Measurements from ENCODE around the gene MS4A15.
"Not testable (repeated sequence)": the region's sequence is repeated elsewhere in the genome, so short reads cannot be mapped to it uniquely, and the experiment has no call there.

The MS4A15 gene

DNA sequence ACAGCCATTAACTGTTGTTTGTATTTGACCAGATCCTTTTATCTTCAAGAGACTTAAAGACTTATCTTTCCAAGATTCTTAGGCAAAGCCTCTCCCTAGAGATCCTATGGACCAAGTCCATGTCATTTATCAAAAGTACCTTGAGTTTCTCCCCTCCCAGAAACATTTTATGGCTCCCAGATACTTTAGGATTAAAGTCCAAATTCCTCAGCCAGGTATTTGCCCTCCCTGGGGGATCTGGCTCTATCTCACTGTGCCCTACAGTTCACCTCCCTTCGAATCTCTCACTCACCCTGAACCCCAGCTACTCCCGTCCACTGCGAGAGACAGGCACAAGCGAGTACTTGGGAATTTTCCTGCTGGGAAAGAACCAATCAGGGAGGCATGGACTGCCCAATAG is 45.4 kb upstream of the MS4A15 start:
- Histone ChIP-seq H3K27me3 (ENCODE audit: insufficient read depth, low read length) (no peaks in the 10 kb centered on the region; the same call in 1 of the 2 replicates), H3K27ac (ENCODE audit: low read depth, low read length, poor library complexity, severe bottlenecking) (no peak overlapping the region), H3K36me3 (ENCODE audit: insufficient read depth, low read length) (no peaks in the 10 kb centered on the region), H3K9ac (ENCODE audit: low read length) (no peak overlapping the region), H3K4me2 (ENCODE audit: low read length) (no peak overlapping the region), H2AFZ (ENCODE audit: low read length) (no peak overlapping the region), H3K4me3 (ENCODE audit: low read depth, low read length, poor library complexity, severe bottlenecking) (no peak overlapping the region), H3K4me1 (ENCODE audit: insufficient read depth, low read length, severe bottlenecking) (no peaks in the 10 kb centered on the region), H4K20me1 (ENCODE audit: insufficient read depth, low read length) (no peaks in the 10 kb centered on the region), H3F3A (ENCODE audit: insufficient read depth, low read length) (no peaks in the 10 kb centered on the region), H3K79me2 (ENCODE audit: insufficient read depth, low read length) (no peaks in the 10 kb centered on the region), H3K9me3 (ENCODE audit: low read length) (no peaks in the 10 kb centered on the region), H3K9me2 (ENCODE audit: low read depth, low read length) (no peaks in the 10 kb centered on the region)
- TF ChIP-seq, protein P1, sequence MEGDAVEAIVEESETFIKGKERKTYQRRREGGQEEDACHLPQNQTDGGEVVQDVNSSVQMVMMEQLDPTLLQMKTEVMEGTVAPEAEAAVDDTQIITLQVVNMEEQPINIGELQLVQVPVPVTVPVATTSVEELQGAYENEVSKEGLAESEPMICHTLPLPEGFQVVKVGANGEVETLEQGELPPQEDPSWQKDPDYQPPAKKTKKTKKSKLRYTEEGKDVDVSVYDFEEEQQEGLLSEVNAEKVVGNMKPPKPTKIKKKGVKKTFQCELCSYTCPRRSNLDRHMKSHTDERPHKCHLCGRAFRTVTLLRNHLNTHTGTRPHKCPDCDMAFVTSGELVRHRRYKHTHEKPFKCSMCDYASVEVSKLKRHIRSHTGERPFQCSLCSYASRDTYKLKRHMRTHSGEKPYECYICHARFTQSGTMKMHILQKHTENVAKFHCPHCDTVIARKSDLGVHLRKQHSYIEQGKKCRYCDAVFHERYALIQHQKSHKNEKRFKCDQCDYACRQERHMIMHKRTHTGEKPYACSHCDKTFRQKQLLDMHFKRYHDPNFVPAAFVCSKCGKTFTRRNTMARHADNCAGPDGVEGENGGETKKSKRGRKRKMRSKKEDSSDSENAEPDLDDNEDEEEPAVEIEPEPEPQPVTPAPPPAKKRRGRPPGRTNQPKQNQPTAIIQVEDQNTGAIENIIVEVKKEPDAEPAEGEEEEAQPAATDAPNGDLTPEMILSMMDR (IDR thresholded peaks at IDR 0.05; ENCODE audit: low read length), result no peak
- no peak for TF ChIP-seq EZH2 (IDR thresholded peaks at IDR 0.05; ENCODE audit: borderline replicate concordance, low read length)

DNA sequence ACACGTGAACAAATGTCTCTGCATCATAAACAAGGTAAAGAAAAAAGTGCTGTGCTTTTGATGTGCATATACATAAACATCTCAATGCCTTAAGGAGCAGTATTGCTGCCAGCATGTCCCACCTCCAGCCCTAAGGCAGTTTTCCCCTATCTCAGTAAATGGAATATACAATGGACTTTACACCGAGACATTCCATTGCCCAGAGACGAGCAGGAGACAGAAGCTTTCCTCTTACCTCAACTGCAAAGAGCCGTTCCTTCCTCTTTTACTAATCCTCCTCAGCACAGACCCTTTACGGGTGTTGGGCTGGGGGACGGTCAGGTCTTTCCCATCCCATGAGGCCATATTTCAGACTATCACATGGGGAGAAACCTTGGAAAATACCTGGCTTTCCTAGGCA is 43.2 kb upstream of the MS4A15 start:
- H3K9me3 ChIP-seq (ENCODE audit: low read length); H3K9me2 ChIP-seq (ENCODE audit: low read depth, low read length); H3K4me2 ChIP-seq (ENCODE audit: low read length); H3F3A ChIP-seq (ENCODE audit: insufficient read depth, low read length); H3K27ac ChIP-seq (ENCODE audit: low read depth, low read length, poor library complexity, severe bottlenecking); H3K4me3 ChIP-seq (ENCODE audit: low read depth, low read length, poor library complexity, severe bottlenecking); H4K20me1 ChIP-seq (ENCODE audit: insufficient read depth, low read length); H3K9ac ChIP-seq (ENCODE audit: low read length); H3K4me1 ChIP-seq (ENCODE audit: insufficient read depth, low read length, severe bottlenecking); H3K36me3 ChIP-seq (ENCODE audit: insufficient read depth, low read length); H3K27me3 ChIP-seq (ENCODE audit: insufficient read depth, low read length); H2AFZ ChIP-seq (ENCODE audit: low read length); H3K79me2 ChIP-seq (ENCODE audit: insufficient read depth, low read length): not testable (repeated sequence)

DNA sequence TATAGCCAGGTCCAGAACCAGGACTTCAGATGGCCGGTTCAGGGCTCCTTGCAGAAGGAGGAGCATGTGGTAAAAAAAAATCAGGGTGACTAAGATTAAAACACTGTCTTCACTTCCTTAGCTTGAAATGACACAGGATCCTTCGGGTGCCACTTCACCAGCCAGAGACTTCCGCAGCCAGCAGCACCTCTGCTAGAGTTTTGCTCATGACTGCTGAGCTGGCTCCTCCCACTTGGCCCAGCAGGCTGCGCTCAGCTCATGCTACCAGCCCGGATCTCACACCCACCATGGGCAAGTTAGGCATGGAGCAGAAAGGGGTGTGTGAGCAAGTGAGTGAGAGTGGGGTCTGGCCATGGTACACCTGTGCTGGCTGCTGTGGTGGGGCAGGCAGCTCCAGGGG is 38.7 kb upstream of the MS4A15 start:
- Histone ChIP-seq H4K20me1 (ENCODE audit: insufficient read depth, low read length) (no peaks in the 10 kb centered on the region), H3K27ac (ENCODE audit: low read depth, low read length, poor library complexity, severe bottlenecking) (no peak overlapping the region), H3K4me2 (ENCODE audit: low read length) (no peak overlapping the region), H3K79me2 (ENCODE audit: insufficient read depth, low read length) (no peaks in the 10 kb centered on the region), H3K4me1 (ENCODE audit: insufficient read depth, low read length, severe bottlenecking) (no peaks in the 10 kb centered on the region), H3K9ac (ENCODE audit: low read length) (no peak overlapping the region), H3K4me3 (ENCODE audit: low read depth, low read length, poor library complexity, severe bottlenecking) (no peak overlapping the region), H3K9me3 (ENCODE audit: low read length) (no peaks in the 10 kb centered on the region), H3K27me3 (ENCODE audit: insufficient read depth, low read length) (peaks cover 4% of the 10 kb centered on the region; the same call in 1 of the 2 replicates), H3K36me3 (ENCODE audit: insufficient read depth, low read length) (no peaks in the 10 kb centered on the region), H3K9me2 (ENCODE audit: low read depth, low read length) (no peaks in the 10 kb centered on the region), H3F3A (ENCODE audit: insufficient read depth, low read length) (no peaks in the 10 kb centered on the region), H2AFZ (ENCODE audit: low read length) (no peak overlapping the region)
- no peak for TF ChIP-seq EZH2 (IDR thresholded peaks at IDR 0.05; ENCODE audit: borderline replicate concordance, low read length)
- TF ChIP-seq, protein P1 (IDR thresholded peaks at IDR 0.05; ENCODE audit: low read length), result no peak

DNA sequence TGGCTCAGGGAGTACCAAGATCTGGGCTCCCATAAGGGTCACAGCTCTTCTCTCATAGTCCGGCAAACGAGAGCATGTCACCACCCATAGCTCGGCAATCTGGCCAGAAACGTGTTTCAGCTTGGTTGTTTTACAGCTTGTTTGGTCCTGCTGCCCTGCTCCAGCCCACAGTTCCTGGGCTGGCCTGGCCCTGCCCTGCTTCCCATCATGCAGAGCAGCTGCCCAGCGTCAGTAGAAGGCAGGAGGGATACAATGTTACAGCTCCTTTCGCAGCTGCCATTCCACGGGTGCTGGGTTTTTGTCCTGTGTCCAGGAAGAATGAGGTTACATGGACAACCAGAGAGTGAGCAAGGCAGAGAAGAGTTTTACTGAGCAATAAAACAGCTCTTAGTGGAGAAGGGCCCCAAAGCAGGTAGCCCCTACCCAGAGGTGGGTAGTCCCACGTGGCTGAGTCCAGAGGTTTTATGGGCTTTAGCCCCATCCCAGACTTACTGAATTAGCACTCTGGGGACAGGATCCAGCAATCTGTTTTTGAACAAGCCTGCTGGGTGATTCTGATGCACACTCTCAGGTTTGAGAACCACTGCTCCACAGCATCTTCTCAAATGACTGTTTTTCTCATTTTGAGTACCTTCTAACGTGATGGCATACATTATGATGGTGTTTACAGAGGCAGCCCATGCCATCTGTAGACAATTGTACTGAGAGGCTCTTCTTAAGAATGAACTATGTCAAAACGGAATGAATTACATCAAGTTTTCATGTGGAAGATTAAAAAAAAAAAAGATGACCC is 37.9 kb upstream of the MS4A15 start:
- Histone ChIP-seq H3K9me2 (ENCODE audit: low read depth, low read length) (no peaks in the 10 kb centered on the region), H3K4me3 (ENCODE audit: low read depth, low read length, poor library complexity, severe bottlenecking) (no peak overlapping the region), H2AFZ (ENCODE audit: low read length) (no peak overlapping the region), H3F3A (ENCODE audit: insufficient read depth, low read length) (no peaks in the 10 kb centered on the region), H3K4me2 (ENCODE audit: low read length) (no peak overlapping the region), H4K20me1 (ENCODE audit: insufficient read depth, low read length) (no peaks in the 10 kb centered on the region), H3K27ac (ENCODE audit: low read depth, low read length, poor library complexity, severe bottlenecking) (no peak overlapping the region), H3K36me3 (ENCODE audit: insufficient read depth, low read length) (no peaks in the 10 kb centered on the region), H3K9me3 (ENCODE audit: low read length) (no peaks in the 10 kb centered on the region), H3K79me2 (ENCODE audit: insufficient read depth, low read length) (no peaks in the 10 kb centered on the region), H3K27me3 (ENCODE audit: insufficient read depth, low read length) (peaks cover 4% of the 10 kb centered on the region; the same call in 1 of the 2 replicates), H3K9ac (ENCODE audit: low read length) (no peak overlapping the region), H3K4me1 (ENCODE audit: insufficient read depth, low read length, severe bottlenecking) (no peaks in the 10 kb centered on the region)
- TF ChIP-seq, protein P1 (IDR thresholded peaks at IDR 0.05; ENCODE audit: low read length), result no peak
- no peak for TF ChIP-seq EZH2 (IDR thresholded peaks at IDR 0.05; ENCODE audit: borderline replicate concordance, low read length)

Data from OCI-LY1 (cell line).